NCI-H2171 treated with DMSO at 0.1 percent for 48 hours (cell line): ENCODE measurements around the gene TMEM170B.

Experiments
- DNase-seq: peaks from one replicate; lab custom pipeline; 2025; lab: John Stamatoyannopoulos, UW

TMEM170B gene

GRCh38 chr6:11616200-11616611, 78.7 kb downstream of the TMEM170B start:
- no peak for DNase-seq

GRCh38 chr6:11618533-11618932, 81.0 kb downstream of the TMEM170B start:
- DNase-seq, result no peak

- peak; percentile 68 for DNase-seq
Measured at GRCh38 chr6:11621119-11621518, 83.6 kb downstream of the TMEM170B start.

GRCh38 chr6:11622156-11622555, 84.6 kb downstream of the TMEM170B start:
- DNase-seq, result no peak

GRCh38 chr6:11623272-11623671, 85.7 kb downstream of the TMEM170B start:
- no peak for DNase-seq

- DNase-seq, result no peak
Measured at GRCh38 chr6:11625302-11625701, 87.8 kb downstream of the TMEM170B start.

GRCh38 chr6:11626356-11626755, 88.8 kb downstream of the TMEM170B start:
- no peak for DNase-seq

- no peak for DNase-seq
Measured at GRCh38 chr6:11628562-11628961, 91.0 kb downstream of the TMEM170B start.

- peak; percentile 26 for DNase-seq
Measured at GRCh38 chr6:11631008-11631407, 93.5 kb downstream of the TMEM170B start.

- DNase-seq, result no peak
Measured at GRCh38 chr6:11631539-11631938, 94.0 kb downstream of the TMEM170B start.

- no peak for DNase-seq
Measured at GRCh38 chr6:11632231-11632630, 94.7 kb downstream of the TMEM170B start.

GRCh38 chr6:11632795-11633511, 95.4 kb downstream of the TMEM170B start:
- no peak for DNase-seq
